ENCODE results near the gene ARF6. TPM values are rescaled to one million over a fixed set of nuclear protein-coding genes. Genes with fewer than 3 reads are reported as not detected.
A peak's percentile ranks its signal among the peaks of the same experiment; 100 is the strongest.

Gene ARF6
- polyA plus RNA-seq, 1 of the 3 experiments (the other 2 are of a cell fraction) = 45.2 TPM

DNA sequence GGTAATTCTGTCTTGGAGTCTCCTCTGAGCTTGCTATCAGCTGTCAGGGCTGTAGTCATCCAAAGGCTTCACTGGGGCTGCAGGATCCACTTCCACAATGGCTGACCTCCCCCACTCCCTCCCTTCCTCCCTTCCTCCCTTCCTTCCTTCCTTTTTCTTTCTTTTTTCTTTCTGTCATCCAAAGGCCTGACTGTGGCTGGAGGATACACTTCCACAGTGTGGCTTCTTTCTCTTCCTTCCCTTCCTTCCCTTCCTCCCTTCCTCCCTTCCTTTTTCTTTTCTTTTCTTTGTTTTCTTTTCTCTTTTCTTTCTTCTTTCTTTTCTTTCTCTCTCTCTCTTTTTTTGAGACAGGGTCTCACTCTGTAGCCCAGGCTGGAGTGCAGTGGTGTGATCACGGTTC is 30.6 kb downstream of the ARF6 start:
- Histone ChIP-seq H3K9me3 (no peaks in the 10 kb centered on the region), H3F3A (replicated peaks; ENCODE audit: insufficient read depth) (peaks cover 7% of the 10 kb centered on the region), H3K9me2 (no peaks in the 10 kb centered on the region), H3K27ac (ENCODE audit: low read depth in 2 of 2, low read length in 1 of 2) (no peak overlapping the region), H3K4me3 (ENCODE audit: low read depth in 2 of 2, low read length in 1 of 2) (no peak overlapping the region), H4K20me1 (ENCODE audit: insufficient read depth) (no peaks in the 10 kb centered on the region), H3K4me2 (no peak overlapping the region), H3K36me3 (replicated peaks in 1 of 2; ENCODE audit: control insufficient read depth in 1 of 2, insufficient read depth in 2 of 2, low read length in 1 of 2) (no peaks in the 10 kb centered on the region), H3K9ac (no peak overlapping the region), H3K79me2 (ENCODE audit: insufficient read depth) (no peaks in the 10 kb centered on the region), H2AFZ (ENCODE audit: low read depth) (peak overlapping the region; percentile 74; the same call in 1 of the 2 replicates), H3K27me3 (ENCODE audit: insufficient read depth) (no peaks in the 10 kb centered on the region), H3K4me1 (ENCODE audit: control insufficient read depth in 1 of 2, insufficient read depth in 2 of 2, low read depth in 1 of 2, low read length in 1 of 2) (no peaks in the 10 kb centered on the region; a peak in 1 of 4 replicates)
- 92% methylated on average over 1 of the region's 1 CpG for WGBS (ENCODE audit: low lambda C conversion rate)
- CTCF ChIA-PET = no interaction called here
- POLR2A ChIA-PET = no interaction called here
- TF ChIP-seq, protein P1, sequence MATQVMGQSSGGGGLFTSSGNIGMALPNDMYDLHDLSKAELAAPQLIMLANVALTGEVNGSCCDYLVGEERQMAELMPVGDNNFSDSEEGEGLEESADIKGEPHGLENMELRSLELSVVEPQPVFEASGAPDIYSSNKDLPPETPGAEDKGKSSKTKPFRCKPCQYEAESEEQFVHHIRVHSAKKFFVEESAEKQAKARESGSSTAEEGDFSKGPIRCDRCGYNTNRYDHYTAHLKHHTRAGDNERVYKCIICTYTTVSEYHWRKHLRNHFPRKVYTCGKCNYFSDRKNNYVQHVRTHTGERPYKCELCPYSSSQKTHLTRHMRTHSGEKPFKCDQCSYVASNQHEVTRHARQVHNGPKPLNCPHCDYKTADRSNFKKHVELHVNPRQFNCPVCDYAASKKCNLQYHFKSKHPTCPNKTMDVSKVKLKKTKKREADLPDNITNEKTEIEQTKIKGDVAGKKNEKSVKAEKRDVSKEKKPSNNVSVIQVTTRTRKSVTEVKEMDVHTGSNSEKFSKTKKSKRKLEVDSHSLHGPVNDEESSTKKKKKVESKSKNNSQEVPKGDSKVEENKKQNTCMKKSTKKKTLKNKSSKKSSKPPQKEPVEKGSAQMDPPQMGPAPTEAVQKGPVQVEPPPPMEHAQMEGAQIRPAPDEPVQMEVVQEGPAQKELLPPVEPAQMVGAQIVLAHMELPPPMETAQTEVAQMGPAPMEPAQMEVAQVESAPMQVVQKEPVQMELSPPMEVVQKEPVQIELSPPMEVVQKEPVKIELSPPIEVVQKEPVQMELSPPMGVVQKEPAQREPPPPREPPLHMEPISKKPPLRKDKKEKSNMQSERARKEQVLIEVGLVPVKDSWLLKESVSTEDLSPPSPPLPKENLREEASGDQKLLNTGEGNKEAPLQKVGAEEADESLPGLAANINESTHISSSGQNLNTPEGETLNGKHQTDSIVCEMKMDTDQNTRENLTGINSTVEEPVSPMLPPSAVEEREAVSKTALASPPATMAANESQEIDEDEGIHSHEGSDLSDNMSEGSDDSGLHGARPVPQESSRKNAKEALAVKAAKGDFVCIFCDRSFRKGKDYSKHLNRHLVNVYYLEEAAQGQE (IDR thresholded peaks at IDR 0.05; ENCODE audit: low read depth, low read length) = no peak
- TF ChIP-seq SIN3A (IDR thresholded peaks at IDR 0.05; ENCODE audit: borderline replicate concordance, low read depth, low read length) (no peak), CHD2 (IDR thresholded peaks at IDR 0.05; ENCODE audit: low read length, partially characterized antibody) (no peak), JUND (IDR thresholded peaks at IDR 0.05) (no peak), RCOR1 (IDR thresholded peaks at IDR 0.05; ENCODE audit: low read length) (no peak), ELF1 (IDR thresholded peaks at IDR 0.05) (no peak), GABPA (IDR thresholded peaks at IDR 0.05; ENCODE audit: low read depth) (no peak), TCF12 (IDR thresholded peaks at IDR 0.05) (no peak), EP300 (IDR thresholded peaks at IDR 0.05; ENCODE audit: borderline replicate concordance in 1 of 2, low read depth in 1 of 2, low read length in 1 of 2) (no peak)
- TF ChIP-seq, protein P2, sequence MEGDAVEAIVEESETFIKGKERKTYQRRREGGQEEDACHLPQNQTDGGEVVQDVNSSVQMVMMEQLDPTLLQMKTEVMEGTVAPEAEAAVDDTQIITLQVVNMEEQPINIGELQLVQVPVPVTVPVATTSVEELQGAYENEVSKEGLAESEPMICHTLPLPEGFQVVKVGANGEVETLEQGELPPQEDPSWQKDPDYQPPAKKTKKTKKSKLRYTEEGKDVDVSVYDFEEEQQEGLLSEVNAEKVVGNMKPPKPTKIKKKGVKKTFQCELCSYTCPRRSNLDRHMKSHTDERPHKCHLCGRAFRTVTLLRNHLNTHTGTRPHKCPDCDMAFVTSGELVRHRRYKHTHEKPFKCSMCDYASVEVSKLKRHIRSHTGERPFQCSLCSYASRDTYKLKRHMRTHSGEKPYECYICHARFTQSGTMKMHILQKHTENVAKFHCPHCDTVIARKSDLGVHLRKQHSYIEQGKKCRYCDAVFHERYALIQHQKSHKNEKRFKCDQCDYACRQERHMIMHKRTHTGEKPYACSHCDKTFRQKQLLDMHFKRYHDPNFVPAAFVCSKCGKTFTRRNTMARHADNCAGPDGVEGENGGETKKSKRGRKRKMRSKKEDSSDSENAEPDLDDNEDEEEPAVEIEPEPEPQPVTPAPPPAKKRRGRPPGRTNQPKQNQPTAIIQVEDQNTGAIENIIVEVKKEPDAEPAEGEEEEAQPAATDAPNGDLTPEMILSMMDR (IDR thresholded peaks at IDR 0.05) = no peak
- TF ChIP-seq, protein P3, sequence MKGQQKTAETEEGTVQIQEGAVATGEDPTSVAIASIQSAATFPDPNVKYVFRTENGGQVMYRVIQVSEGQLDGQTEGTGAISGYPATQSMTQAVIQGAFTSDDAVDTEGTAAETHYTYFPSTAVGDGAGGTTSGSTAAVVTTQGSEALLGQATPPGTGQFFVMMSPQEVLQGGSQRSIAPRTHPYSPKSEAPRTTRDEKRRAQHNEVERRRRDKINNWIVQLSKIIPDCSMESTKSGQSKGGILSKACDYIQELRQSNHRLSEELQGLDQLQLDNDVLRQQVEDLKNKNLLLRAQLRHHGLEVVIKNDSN (IDR thresholded peaks at IDR 0.05; ENCODE audit: borderline replicate concordance, low read depth) = no peak
- TF ChIP-seq, protein P4, sequence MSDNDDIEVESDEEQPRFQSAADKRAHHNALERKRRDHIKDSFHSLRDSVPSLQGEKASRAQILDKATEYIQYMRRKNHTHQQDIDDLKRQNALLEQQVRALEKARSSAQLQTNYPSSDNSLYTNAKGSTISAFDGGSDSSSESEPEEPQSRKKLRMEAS (IDR thresholded peaks at IDR 0.05; ENCODE audit: low read depth) = no peak
- DNase-seq = no peak
